HuH-7.5 (cell line): ENCODE results near the gene SETD1B.
"Not testable (repeated sequence)": the region's sequence is repeated elsewhere in the genome, so short reads cannot be mapped to it uniquely, and the experiment has no call there.

Experiments used
- DNase-seq: peaks from one replicate; pipeline ENCODE4 v3.0.0; 2011; ENCODE audit warnings: low spot score

SETD1B gene

DNA sequence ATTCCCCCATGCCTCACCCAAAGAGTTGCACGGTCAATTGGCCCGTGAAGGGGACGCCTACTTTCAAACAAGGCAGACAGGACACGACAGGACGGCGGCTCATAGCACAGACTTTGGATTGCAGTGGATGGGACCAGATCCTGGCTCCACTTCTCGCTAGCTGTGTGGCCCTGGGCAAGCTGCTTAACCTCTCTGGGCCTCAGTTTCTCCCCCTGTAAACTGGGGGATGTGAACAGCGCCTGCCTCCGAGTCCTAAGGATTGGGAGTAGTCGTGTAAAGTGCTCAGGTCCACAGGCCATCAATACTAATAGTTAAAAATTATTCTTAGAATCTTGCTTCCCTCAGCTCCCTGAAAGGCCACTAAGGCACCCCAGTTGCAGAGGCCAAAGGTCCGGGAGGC, 23.4 kb upstream of the SETD1B start:
- DNase-seq = no peak

DNA sequence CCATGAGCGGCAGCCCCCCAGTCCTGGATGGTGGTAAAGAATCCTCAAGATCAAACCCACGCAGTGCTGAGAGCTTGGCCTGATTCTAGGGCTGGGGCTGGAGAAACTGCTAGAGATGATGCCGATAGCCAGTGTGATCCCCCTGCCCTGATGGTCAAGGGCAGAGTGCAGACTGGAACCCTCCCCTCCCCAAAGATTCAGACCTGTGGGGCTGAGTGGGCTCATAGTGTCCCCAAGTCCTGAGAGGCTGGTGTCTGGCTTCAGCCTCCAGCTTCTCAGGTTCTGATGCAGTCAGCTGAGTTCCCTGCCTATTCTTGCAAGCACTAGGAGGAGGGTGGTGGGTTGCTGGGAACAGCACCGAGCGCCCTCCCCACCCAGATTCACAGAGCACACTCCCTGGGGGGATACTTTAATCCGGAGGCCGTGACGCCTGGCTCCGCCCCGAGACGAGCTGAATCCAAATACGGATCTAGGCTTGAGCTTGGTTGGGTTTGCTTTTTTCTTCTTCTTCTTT, 22.3 kb upstream of the SETD1B start:
- no peak for DNase-seq

DNA sequence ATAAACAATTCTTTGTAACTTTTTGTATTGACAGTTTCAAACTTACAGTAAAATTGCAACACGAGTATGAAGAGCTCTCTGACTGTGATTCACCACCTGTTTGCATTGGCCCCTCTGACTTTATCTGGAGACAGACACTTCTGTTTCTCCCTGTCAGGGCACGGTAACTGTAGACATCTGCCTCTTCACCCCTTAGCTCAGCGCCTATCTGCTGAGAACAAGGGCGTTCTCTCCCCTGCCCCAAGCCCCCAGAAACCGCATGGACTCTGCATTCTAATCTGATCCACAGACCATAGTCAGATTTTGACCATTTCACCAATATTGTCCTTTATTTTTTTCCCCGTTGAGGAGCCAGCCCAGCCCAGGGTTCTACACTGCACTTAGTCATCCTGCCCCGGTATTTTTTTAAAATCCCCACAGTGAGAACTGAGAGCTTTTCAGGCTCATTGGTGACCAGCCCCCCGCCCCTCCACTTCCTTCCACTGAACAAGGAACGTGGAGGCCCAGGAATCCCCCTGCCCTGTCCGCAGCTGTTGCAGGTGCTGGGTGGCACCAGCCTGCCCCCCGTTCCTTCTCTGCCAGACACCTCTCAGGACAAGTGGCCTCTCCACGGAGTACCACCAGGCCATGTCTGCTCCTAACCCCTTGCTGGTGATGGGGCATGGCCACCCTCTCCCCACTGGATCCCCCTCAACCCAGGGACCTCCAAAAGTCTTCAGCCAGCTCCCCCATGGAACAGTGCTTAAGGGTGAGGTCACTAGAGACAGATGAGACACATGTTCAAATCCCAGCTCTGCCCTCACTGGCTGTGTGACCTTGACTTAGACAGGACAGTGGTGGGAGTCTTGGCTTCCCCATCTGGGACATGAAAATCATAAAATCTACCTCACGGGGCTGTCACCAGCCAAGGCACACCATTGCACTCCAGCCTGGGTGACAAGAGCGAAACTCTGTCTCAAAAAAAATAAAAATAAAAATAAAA, 21.5 kb upstream of the SETD1B start:
- no peak for DNase-seq

DNA sequence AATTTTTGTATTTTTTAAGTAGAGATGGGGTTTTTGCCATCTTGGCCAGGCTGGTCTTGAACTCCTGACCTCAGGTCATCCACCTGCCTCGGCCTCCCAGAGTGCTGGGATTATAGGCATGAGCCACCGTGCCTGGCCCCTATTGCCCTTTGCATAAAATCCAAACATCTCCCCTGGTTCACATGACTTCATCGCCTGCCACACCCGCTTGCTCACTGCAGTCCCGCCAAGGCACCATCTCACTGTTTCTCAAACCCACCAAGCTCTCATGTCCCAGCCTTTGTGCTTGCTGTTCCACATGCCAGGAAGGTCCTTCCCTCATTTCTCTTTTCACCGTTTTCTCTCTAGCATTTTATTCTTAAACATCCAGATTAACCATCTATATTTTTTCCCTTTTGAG, 20.0 kb upstream of the SETD1B start:
- DNase-seq = no peak

DNA sequence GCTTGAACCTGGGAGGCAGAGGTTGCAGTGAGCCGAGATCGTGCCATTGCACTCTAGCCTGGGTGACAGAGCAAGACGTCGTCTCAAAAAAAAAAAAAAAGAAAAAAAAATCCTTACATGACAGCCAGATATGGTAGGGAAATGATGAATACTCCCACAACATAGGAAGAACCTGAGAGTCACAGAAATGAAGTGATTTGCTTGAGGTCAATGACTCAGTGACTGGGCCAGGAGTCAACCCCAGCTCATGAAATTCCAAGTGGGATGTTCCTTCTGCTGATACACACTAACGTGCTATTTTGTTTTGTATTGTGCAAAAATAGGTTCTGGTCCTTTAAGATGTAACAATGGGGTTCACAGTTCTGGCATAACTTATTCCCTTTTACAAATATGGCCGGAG, 19.3 kb upstream of the SETD1B start:
- DNase-seq = no peak

DNA sequence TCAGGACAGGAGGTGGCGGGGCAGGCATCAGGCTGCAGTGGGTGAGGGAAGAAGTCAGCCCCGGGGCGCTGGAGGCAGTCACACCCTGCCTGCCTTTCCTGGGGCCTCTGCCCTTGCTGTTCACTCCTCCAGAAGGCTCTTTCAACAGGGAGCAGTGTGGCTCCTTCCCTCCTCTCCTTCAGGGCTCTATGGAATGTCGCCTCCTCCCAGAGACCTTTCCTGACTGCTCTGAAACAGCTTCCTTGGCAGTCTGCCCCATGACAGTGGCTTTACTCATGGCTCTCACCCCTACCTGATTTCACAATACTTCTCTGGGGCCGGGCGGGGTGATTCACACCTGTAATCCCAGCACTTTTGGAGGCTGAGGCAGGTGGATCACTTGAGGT, 17.4 kb upstream of the SETD1B start:
- DNase-seq = no peak

DNA sequence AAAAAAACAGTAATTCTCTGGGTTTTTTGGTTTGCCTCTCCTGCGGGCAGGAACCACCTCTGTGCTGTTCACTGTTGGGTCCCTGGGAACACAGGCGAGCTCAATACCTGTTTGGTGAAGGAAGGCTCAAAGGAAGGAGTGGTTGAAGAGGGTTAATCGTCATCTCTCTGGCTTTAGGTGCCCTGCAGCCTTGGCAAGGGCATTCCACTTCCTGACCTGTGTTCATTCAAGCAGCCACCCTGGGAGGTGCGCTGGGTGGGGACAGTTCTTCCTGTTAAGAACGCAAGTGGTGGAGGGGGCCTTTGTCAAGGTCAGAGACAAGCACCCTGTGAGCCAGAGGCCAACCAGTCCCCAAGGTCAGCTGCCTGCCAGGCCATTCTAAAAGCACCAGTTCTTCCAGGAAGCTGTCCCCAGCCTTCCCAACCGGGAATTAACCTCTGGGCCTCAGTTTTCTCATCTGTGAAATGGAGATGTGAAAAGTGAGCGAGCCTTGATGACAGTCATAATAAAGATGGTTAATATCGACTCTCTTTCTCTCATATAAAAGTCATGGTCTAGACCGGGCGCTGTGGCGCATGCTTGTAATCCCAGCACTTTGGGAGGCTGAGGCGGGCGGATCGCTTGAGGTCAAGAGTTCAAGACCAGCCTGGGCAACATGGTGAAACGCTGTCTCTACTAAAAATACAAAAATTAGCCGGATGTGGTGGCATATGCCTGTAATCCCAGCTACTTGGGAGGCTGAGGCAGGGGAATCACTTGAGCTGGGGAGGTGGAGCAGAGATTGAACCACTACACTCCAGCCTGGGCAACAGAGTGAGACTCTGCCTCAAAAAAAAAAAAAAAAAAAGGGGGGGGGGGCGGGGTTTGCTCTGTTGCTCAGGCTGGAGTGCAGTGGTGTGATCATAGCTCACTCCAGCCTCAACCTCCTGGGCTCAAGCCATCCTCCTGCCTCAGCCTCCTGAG, 16.5 kb upstream of the SETD1B start:
- no peak for DNase-seq

DNA sequence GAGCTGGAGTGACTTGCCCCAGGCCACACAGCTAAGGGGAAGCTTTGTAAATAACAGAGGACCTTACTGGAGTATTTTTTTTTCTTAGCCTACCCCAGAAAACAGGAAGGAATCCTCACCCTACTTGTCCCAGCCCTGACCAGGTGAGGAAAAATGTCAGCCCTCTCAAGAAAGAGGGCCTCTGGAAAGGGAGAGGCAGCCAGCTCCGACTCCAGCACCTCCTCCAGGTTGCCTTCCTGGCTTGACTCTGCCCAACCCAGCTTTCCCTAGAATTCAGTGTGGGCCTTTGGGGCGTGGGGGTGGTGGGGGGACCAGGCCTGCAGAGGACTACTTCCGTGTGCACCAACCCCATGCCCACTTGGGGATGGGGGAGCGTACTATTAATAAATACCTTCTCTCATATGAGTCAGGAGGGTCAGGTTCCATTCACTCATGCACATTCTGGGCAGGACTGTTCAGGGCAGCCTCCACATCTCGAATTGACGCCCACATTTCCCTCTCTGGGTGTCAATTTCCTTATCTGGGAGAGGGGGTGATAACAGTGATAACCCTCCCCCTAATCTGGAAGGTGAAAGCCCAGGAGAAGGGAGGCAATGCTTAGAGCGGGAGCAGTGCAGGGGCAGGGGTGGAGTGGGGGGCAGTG, 15.5 kb upstream of the SETD1B start:
- DNase-seq = no peak

DNA sequence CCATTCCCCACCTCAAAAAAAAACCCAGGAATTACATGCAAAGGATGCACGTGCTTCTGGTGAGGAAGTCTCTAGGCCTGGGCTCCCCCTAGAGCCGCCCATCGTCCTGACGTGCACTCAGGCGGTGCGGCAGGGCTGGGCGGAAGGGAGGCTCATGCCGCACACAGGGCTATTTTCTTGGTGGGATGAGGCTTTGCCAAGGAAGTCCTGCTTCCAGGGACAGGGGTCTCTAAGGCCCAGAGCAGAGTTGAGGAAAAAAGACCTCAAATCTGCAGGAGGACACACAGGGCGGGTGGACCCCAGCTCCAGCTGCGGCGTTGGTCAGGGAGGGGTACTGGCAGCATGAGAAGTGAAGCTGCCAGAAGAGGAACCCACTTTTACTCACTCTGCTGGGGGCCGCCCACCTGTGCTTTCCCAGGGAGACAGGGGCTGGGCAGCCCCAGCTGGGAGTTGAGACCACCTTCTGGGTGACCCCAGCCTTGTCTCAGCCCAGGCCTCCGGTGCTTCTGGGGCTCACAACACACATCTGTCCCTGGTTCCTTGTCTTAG, 14.5 kb upstream of the SETD1B start:
- DNase-seq = no peak

DNA sequence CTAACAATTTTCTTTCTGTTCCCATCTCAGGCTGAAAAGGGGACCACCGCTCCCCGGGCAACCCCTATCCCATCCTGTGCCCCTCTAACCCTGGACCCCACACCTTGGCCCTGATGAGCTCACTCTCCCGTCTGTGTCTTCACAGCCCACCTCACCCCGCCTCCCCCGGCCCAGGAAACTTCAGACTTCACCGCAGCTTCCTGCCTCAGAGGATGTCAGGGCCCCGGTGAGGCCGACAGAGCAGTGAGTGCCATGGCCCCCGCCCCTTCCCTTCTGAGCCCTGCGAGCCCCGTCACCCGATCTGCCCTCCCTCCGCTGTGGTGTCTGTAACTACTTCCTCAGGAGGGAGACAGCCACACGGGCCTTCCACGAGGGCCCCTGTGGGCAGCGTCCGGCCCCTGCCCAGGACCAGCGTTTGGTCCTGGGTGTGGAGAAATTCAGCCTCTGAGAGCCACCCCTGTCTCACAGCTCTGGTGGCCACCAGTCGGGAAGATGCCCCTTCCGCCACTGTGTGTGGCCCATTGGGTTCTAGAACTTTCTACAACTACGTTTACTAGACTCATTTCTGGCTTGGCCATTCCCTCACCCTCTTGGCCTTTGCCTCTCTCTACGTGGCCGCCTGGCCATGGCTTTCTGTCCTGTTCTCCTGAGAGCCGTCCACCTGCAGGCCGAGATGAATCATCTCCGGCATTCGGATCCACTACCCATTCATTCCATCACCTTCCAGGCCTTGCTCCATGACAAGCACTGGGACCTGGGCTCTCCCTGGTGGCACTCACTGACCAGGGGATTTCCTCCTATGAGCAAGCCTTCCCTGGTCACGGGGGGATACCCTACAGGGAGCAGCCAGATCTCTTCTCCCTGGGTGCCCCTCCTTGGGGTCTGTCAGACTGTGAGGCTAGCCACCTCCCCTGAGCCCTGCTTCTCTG, 13.7 kb upstream of the SETD1B start:
- no peak for DNase-seq

DNA sequence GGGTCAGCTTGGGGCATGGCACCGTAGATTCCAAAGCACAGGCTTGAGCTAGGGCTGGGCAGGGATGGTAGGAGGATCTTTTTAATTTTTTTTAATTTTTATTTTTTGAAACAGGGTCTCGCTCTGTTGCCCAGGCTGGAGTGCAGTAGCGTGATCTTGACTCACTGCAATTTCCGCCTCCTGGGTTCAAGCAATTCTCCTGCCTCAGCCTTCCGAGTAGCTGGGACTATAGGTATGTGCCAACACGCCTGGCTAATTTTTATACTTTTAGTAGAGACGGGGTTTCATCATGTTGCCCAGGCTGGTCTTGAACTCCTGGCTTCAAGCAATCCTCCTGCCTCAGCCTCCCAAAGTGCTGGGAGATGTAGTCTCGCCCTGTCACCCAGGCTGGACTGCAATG, 13.0 kb upstream of the SETD1B start:
- not testable (repeated sequence) for DNase-seq

DNA sequence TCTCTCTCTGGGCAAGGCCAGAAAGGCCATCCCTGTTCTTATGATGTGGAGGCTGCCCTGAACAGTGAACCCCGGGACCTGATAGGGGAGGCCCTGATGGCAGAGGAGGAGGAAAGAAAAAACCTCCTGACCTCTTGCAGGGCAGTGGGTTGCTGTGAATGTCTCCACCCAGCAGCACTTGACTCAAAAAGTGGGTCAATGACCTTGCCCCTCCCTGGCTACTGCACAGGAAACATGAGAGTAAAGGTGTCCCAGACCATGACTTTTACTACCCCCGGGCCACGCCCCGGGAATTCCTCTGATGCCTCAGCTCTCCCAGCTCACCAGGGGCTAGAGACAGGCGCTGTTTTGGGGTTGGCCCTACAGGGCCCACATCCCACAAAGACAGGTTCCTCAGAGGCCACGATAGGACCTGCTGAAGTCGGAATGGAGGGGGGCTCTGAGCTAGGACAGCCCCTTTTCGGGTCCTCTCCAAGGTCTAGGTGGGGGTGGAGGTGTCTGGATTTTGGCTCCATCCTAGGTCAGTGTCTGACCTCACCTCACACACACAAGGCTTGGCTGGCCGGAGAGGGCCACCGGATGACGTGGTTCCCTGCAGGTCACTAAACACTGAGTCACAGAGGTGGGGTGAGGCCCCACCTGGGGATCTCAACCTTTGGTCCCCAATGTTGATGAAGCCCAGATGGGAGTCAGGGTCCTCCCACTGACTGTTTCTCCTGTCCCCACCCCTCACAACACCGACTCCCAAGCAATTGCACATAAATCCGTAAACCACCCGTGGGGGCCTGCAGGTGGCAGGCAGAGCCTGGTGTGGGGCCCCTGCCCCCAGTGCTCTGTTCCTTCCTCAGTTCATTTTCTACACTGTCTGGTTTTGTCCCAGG, 11.9 kb upstream of the SETD1B start:
- no peak for DNase-seq

DNA sequence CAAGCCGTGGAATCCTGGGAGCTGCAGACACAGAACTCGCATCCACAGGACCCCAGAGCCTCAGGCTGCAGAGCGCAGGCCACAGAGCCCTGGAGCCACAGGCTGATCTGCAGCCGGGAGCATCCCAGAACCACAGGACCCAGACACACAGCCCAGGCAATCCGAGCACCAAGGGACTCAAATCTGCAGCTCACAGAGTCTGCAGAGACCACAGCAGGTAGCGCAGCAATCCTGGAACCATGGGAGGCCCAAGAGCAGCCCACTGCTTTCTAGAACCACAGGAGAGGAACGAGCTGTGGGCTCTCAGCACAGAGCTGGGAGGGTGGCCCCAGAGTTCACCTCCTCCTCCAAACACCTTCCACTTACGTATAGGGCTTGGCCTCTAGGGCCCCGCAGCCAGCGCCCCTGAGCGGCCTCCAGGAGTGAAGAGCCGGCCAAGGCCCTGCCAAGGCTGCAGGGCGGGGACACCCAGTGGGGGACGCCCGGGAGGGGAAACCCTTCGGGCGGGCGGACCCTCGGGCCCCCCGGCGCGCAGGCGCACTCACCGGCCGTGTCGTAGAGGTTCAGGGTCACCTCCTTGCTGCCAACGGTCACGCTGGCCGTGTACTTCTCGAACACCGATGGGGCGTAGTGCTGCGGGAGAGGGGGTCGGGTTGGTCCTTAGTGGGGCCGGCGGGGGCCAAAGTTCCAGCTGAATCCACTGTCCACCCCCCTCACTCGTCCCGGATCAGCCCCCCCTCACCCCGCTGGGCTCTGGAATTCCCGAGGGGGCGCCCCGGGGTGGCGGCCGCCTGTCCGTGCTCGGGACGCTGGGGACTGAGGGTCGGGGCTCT, 11.0 kb upstream of the SETD1B start:
- no peak for DNase-seq

DNA sequence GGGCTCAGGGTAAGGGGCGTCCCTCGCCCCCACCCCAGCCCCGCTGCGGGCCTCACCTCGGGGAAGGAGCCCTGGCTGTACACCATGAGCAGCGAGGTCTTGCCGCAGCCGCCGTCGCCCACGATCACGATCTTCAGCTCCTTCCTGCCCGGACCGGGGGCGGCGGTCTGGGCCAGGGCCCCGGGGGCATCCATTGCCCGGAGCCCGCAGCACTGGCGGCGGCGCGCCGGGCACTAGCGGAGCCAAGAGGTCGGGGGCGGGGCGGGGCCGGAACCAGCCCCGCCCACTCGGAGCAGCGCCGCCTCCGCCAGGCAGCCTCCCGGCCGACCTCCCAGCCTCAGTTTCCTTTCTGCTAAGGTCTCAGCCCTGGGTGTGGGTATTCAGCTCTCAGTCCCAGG, 10.4 kb upstream of the SETD1B start, which contains the start of gene RHOF:
Gene RHOF, minus strand, starts transcription at position 249 of the 398 bp plus-strand sequence. Its CDS starts 55 bp downstream, at position 194.
- DNase-seq = no peak

DNA sequence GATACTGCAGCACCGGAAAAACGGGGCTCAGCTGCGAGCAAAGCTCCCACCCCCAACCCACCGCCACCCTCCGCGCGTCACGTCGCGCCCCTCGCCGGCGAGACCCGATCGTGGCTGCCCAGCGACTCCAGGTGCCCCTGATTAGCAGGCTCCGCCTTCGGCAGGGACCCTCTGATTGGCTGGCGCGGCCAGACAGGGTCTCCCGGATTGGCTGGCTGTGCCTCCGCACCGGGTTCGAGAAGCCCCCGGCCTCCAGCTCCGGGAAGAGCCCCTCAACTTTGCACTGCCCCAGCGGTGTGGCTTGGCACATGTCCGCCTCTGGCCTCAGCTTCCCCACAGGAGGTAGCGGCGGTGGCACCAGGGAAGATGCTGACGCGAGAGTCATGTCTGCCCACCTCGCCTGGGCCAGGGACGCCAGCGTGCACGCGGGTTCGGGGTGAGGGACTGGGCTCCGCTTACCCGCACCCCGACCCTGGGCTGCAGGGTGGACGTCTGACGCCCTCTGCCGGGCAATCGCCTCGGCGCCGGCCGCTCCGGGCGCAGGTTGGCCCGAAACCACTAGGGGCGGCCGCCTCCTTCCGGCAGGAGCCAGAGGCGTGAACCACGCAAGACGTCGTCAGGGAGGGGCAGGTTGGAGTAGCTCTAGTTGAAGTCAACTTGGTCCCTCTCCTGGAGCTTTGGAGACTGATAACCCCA, 9.8 kb upstream of the SETD1B start:
- DNase-seq = peak; percentile 83

DNA sequence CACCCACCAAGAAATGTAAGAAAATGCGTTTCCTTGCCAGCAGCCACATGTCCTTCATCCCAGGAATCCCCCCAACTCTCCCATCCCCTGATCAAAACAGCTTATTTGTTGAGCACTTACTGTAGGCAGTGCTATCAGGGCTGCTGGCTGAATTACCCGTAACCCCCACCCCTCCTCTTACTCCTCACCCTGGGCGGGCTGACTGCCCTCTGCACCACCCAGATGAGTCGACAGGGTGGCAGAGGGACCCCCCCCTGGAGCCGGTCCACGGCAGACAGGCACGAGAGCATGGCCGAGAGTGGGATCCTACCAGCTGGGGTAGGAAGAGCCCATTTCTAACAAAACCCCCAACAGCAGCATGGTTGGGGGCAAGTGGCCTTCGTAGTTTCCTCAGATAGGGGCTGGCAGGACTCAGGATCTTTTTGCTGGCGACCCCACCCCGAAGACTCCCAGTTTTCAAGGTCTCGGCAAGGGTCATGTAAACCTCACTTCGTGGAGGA, 9.2 kb upstream of the SETD1B start:
- DNase-seq = no peak

DNA sequence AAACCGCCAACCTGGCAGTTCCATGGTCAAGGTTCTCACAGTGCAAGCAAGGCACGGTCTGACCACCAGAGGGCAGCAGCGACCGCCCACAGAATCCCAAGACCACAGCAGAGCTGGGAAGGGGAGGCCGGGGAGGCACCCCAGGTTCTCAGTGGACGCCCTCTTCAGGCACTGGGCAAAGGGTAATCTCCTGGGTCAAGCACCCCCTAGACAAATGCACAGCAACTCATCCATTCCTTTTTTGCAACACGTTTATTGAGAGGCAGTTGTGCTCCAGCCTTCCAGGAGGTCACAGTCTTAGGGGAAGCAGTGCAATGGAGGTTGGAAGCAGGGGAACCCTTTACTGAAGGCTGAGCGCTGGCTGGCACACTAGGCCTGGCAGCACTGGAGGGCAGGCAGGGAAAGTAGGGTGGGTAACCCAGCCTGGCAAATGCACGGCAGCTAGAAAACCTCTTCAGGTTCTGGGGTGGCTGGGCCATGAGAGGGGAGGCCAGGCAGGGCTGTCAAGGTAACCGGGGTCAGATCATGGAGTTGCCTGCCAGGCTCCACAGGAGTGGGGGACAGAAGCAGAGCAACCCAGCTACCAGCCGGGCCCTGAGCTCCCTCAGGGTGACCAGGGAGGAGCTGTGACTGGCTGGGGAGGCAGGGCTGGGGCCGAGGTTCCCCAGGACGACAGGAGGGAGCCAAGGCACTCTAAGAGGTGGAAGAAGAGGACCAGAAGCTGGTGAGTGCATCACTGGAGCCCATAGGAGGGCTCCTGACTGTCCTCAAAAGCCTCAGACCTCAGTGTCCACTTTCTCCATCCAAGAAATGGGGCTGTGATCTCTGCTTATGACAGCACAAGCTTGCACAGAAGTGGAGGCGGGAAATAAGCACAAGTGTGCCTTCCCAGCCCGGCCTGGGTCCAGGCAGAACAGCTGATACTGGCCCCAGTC, 8.5 kb upstream of the SETD1B start:
- peak; percentile 78 for DNase-seq
